ENCODE measurements around the gene ZC3H13. TPM values are rescaled to one million over a fixed set of nuclear protein-coding genes. Genes with fewer than 3 reads are reported as not detected.

The ZC3H13 gene
- total RNA-seq, 1 experiment from 2014 or later, result 33.9 TPM

GRCh38 chr13:46086421-46086922, 33.9 kb upstream of the ZC3H13 start:
- no peak for DNase-seq (ENCODE audit: unreplicated experiment)
- H3K4me1 Mint-ChIP-seq (ENCODE audit: insufficient read depth, unreplicated experiment), result no peaks in the 10 kb centered on the region
- H3K36me3 Mint-ChIP-seq (ENCODE audit: insufficient read depth, unreplicated experiment), result no peaks in the 10 kb centered on the region
- POLR2A ChIA-PET, result interaction anchor here (0.6 kb wide), 1 partner anchor 369 kb away, joined by 3 read pairs; no protein-coding TSS in a partner anchor
- H3K27me3 Mint-ChIP-seq (ENCODE audit: insufficient read depth, unreplicated experiment), result peaks cover 22% of the 10 kb centered on the region
- no peaks in the 10 kb centered on the region for H3K9me3 Mint-ChIP-seq (ENCODE audit: unreplicated experiment)
- H3K27ac Mint-ChIP-seq (ENCODE audit: low read depth, unreplicated experiment), result no peak overlapping the region
- H3K4me3 Mint-ChIP-seq (ENCODE audit: unreplicated experiment), result no peak overlapping the region
- intact Hi-C loops (cut with micrococcal nuclease), result no loop called here
- BruUV-seq (replicated peaks), result no TSS peak
- TF ChIP-seq, protein P1, sequence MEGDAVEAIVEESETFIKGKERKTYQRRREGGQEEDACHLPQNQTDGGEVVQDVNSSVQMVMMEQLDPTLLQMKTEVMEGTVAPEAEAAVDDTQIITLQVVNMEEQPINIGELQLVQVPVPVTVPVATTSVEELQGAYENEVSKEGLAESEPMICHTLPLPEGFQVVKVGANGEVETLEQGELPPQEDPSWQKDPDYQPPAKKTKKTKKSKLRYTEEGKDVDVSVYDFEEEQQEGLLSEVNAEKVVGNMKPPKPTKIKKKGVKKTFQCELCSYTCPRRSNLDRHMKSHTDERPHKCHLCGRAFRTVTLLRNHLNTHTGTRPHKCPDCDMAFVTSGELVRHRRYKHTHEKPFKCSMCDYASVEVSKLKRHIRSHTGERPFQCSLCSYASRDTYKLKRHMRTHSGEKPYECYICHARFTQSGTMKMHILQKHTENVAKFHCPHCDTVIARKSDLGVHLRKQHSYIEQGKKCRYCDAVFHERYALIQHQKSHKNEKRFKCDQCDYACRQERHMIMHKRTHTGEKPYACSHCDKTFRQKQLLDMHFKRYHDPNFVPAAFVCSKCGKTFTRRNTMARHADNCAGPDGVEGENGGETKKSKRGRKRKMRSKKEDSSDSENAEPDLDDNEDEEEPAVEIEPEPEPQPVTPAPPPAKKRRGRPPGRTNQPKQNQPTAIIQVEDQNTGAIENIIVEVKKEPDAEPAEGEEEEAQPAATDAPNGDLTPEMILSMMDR (IDR thresholded peaks at IDR 0.05; ENCODE audit: unreplicated experiment), result no peak
- CTCF ChIA-PET, result no interaction called here

DNA sequence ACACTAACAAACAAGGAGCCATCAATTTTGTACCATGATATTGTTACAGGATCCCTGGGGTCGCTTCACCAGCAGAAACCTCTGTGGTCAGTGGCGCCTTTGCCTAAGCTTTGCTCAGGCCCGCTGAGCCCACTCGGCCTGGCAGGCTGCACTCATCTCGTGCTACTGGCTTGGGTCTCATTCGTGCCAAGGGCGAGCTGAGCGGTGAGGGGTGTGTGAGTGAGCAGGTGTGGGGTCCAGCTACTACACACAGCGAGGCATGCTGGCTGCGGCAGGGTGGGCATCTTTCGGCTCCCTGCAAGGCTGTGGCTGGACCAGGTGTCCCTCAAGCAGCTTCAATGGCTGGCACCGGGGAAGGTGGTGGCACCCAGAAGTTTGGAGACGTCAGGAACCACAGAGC, 33.2 kb upstream of the ZC3H13 start:
- Mint-ChIP-seq H3K36me3 (ENCODE audit: insufficient read depth, unreplicated experiment) (no peaks in the 10 kb centered on the region), H3K4me3 (ENCODE audit: unreplicated experiment) (no peak overlapping the region), H3K27ac (ENCODE audit: low read depth, unreplicated experiment) (no peak overlapping the region), H3K27me3 (ENCODE audit: insufficient read depth, unreplicated experiment) (peaks cover 22% of the 10 kb centered on the region), H3K4me1 (ENCODE audit: insufficient read depth, unreplicated experiment) (no peaks in the 10 kb centered on the region), H3K9me3 (ENCODE audit: unreplicated experiment) (no peaks in the 10 kb centered on the region)
- no peak for DNase-seq (ENCODE audit: unreplicated experiment)
- ChIA-PET CTCF (no interaction called here), POLR2A (no interaction called here)
- intact Hi-C loops (cut with micrococcal nuclease), result no loop called here
- BruUV-seq (replicated peaks), result no TSS peak
- TF ChIP-seq, protein P1 (IDR thresholded peaks at IDR 0.05; ENCODE audit: unreplicated experiment), result no peak

- no peak for DNase-seq (ENCODE audit: unreplicated experiment)
- ChIA-PET CTCF (interaction anchor here (0.6 kb wide), 1 partner anchor 215 kb away, joined by 3 read pairs; no protein-coding TSS in a partner anchor), POLR2A (no interaction called here)
- Mint-ChIP-seq H3K27ac (ENCODE audit: low read depth, unreplicated experiment) (no peak overlapping the region), H3K4me3 (ENCODE audit: unreplicated experiment) (no peak overlapping the region), H3K9me3 (ENCODE audit: unreplicated experiment) (no peaks in the 10 kb centered on the region), H3K36me3 (ENCODE audit: insufficient read depth, unreplicated experiment) (no peaks in the 10 kb centered on the region), H3K4me1 (ENCODE audit: insufficient read depth, unreplicated experiment) (no peaks in the 10 kb centered on the region), H3K27me3 (ENCODE audit: insufficient read depth, unreplicated experiment) (peaks cover 10% of the 10 kb centered on the region)
- intact Hi-C loops (cut with micrococcal nuclease), result no loop called here
- BruUV-seq (replicated peaks), result no TSS peak
- TF ChIP-seq, protein P1 (IDR thresholded peaks at IDR 0.05; ENCODE audit: unreplicated experiment), result no peak
Observed at GRCh38 chr13:46082324-46082723, 29.8 kb upstream of the ZC3H13 start.

DNA sequence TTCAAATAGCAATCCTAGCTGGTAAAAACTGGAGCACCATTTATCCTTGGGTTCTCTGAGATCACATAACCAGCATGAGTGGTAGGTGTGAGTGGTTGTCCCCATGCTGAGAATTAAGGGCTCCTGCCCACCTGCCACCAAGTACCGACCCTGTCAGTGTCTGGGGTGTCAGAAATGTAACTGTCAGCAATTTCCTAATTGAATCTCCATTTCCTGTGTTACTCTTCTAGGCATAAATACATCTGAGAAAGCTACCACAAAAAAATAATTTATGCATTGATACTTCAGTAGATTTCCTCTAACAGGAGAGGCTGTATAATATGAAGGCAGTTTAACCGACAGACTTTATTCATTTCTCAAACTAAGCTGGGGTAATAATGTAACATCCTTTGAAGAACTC, 27.2 kb upstream of the ZC3H13 start:
- intact Hi-C loops (cut with micrococcal nuclease), result no loop called here
- no TSS peak for BruUV-seq (replicated peaks)
- ChIA-PET CTCF (no interaction called here), POLR2A (no interaction called here)
- Mint-ChIP-seq H3K27me3 (ENCODE audit: insufficient read depth, unreplicated experiment) (peaks cover 20% of the 10 kb centered on the region), H3K4me3 (ENCODE audit: unreplicated experiment) (no peak overlapping the region), H3K36me3 (ENCODE audit: insufficient read depth, unreplicated experiment) (no peaks in the 10 kb centered on the region), H3K4me1 (ENCODE audit: insufficient read depth, unreplicated experiment) (no peaks in the 10 kb centered on the region), H3K9me3 (ENCODE audit: unreplicated experiment) (no peaks in the 10 kb centered on the region), H3K27ac (ENCODE audit: low read depth, unreplicated experiment) (no peak overlapping the region)
- TF ChIP-seq, protein P1 (IDR thresholded peaks at IDR 0.05; ENCODE audit: unreplicated experiment), result no peak
- DNase-seq (ENCODE audit: unreplicated experiment), result no peak

Data from MCF 10A (cell line).